GM08714 (cell line): ENCODE data around the gene PISD.

ENCODE experiments used
- H3K4me3 ChIP-seq: fragments of 200-500 bp; sonication (Bioruptor generic); 2 replicates; pipeline ENCODE4 v1.5.1; 2014; ENCODE audit warnings: mild to moderate bottlenecking, low read length, inconsistent platforms
- ZNF274 ChIP-seq: IDR thresholded peaks from 2 replicates; pipeline ENCODE4 v1.6.1; 2012; ENCODE audit warnings: mild to moderate bottlenecking, low read depth, low read length

PISD gene

GRCh38 chr22:31623592-31624304 is 38.3 kb downstream of the PISD start:
- no peak for TF ChIP-seq ZNF274
- H3K4me3 ChIP-seq = no peak overlapping the region

DNA sequence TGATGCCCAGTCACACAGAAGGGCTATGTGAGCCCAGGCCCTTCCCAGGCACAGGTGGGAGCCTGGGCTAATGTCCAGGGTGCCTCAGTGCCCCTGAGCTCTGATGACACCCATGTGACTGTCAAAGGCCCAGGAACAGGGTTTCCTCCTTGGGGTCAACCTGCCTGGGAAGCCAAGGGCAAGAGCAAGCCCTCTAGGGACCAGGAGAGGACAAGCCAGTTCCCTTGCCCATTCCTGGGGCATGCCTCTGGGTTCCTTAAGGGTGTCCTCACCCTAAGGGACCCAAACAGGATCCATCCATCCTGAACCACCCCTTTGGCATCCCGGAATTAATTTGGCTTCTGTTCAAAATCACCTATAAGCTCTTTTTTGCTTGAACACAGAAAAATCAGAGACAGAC is 39.0 kb downstream of the PISD start:
- H3K4me3 ChIP-seq = no peak overlapping the region
- no peak for TF ChIP-seq ZNF274

GRCh38 chr22:31621507-31622124 is 40.4 kb downstream of the PISD start:
- H3K4me3 ChIP-seq = no peak overlapping the region
- TF ChIP-seq ZNF274 = no peak

- no peak for TF ChIP-seq ZNF274
- no peak overlapping the region for H3K4me3 ChIP-seq
These were observed 41.1 kb downstream of the PISD start for GRCh38 chr22:31620756-31621480.

- no peak overlapping the region for H3K4me3 ChIP-seq
- no peak for TF ChIP-seq ZNF274
These were observed 42.3 kb downstream of the PISD start for GRCh38 chr22:31619611-31620300.

GRCh38 chr22:31618471-31619176 is 43.4 kb downstream of the PISD start:
- TF ChIP-seq ZNF274 = no peak
- H3K4me3 ChIP-seq = no peak overlapping the region

DNA sequence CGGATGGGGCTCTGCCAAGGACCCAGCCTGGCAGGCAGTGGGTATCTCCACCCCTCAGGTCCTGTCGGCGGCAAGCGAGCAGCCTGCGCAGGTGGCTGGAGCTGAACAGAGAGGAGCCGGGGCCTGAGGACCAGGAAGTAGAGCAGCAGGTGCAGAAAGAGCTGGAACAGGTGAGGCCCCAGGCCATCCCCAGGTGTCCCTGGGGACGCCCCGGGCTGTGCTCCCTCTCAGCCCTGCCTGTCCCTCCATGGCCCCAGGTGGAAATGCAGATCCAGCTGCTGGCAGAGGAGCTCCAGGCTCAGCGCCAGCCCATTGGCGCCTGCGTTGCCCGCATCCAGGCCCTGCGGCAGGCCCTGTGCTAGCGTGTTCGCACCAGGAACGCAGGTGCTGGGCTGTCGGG is 44.0 kb downstream of the PISD start:
- H3K4me3 ChIP-seq = no peak overlapping the region
- TF ChIP-seq ZNF274 = no peak

GRCh38 chr22:31616315-31616980 is 45.6 kb downstream of the PISD start:
- H3K4me3 ChIP-seq = no peak overlapping the region
- TF ChIP-seq ZNF274 = no peak

GRCh38 chr22:31615940-31616314 is 46.1 kb downstream of the PISD start:
- no peak overlapping the region for H3K4me3 ChIP-seq
- TF ChIP-seq ZNF274 = no peak

DNA sequence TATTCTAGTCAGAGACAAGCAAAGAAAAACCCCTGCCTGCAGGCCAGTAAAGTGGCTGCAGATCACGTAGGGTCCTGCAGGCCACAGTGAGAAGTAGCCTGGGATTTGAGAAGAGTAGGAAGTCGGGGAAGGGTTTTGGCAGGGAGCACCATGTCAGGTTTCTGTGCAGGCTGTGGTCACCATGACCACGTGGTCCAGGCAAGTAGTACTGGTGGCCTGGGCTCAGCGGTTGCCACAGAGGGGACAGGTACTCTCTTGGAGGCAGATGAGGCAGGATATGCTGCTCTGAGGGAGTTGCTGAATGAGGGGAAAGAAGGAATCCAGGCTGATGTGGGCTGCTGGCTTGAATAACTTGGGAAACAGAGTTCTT is 46.5 kb downstream of the PISD start:
- TF ChIP-seq ZNF274 = no peak
- H3K4me3 ChIP-seq = no peak overlapping the region

DNA sequence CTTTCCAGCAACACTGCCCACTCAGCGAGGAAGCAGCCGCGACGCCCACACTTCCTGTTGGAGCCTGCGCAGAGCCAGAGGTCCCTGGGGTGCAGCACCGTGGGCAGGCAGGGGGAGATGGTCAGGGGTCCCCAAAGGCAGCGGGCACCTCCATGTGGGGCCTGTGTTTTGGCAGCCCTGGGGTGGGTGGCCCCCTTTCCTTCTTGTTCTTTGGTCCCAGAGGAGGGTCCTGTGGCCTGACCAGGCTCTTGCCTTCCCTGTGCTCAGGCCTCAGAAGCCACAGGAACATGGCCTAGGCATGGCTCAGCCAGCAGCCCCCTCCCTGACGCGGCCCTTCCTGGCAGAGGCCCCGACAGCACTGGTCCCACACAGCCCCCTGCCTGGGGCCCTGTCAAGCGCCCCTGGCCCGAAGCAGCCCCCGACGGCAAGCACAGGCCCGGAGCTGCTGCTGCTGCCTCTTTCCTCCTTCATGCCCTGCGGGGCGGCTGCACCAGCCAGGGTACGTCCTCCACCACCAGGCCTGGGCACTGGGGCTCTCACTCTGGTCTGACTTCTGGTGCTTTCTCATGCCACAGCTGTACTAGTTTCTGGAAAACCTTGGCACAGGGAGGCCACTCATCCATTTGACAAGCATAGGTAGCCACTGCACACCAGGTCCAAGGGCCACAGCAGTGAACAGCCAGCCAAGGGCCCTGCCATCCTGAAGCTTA is 47.1 kb downstream of the PISD start:
- no peak for TF ChIP-seq ZNF274

GRCh38 chr22:31613904-31614296 is 48.1 kb downstream of the PISD start:
- H3K4me3 ChIP-seq = no peak overlapping the region
- TF ChIP-seq ZNF274 = no peak

More for the DNA sequence above, 47.1 kb downstream of the PISD start:
- H3K4me3 ChIP-seq = no peak overlapping the region
